ENCODE measurements around the gene HSD17B1. TPM values are rescaled to one million over a fixed set of nuclear protein-coding genes. Genes with fewer than 3 reads are reported as not detected.
"Not testable (repeated sequence)": the region's sequence is repeated elsewhere in the genome, so short reads cannot be mapped to it uniquely, and the experiment has no call there.

The HSD17B1 gene
- total and polyA plus RNA-seq, 2 of the 4 experiments (the other 2 are of a cell fraction), result 0.72 to 1.4 TPM

- dilution Hi-C loops (cut with HindIII; ENCODE audit: low sequenced_read_pairs, unreplicated experiment) (no loop called here), in situ Hi-C loops (cut with MboI; ENCODE audit: low sequenced_read_pairs) (no loop called here), intact Hi-C loops (cut with micrococcal nuclease) (no loop called here)
- no peak overlapping the region for H2AK9ac ChIP-seq (replicated peaks; ENCODE audit: low read depth, low read length, poor library complexity)
- H3K9me3 ChIP-seq (ENCODE audit: control insufficient read depth, insufficient read depth, low read length), result no peaks in the 10 kb centered on the region
- no TSS peak for BruUV-seq (replicated peaks)
- no peaks in the 10 kb centered on the region for H3K27me3 ChIP-seq (ENCODE audit: control insufficient read depth, insufficient read depth, low read length)
- H4K20me1 ChIP-seq (ENCODE audit: insufficient read depth, low read length), result peaks cover 9% of the 10 kb centered on the region; the same call in 1 of the 2 replicates
- H2BK20ac ChIP-seq (ENCODE audit: low read depth, low read length), result no peak overlapping the region
- no peak overlapping the region for H2BK120ac ChIP-seq (ENCODE audit: low read depth, low read length)
- ATAC-seq (ENCODE audit: low read depth) (no peak), DNase-seq (no peak)
- no peak overlapping the region for H3K4me3 ChIP-seq (ENCODE audit: insufficient read depth, low read depth, low read length)
- peaks cover 39% of the 10 kb centered on the region for H3K36me3 ChIP-seq (ENCODE audit: control insufficient read depth, insufficient read depth, low read length)
- no peak overlapping the region for H3K4me2 ChIP-seq (ENCODE audit: low read depth, low read length)
- no peak overlapping the region for H2AK5ac ChIP-seq (ENCODE audit: low read depth, low read length)
- peaks cover 16 to 32% of the 10 kb centered on the region in 2 experiments for H3K79me1 ChIP-seq (ENCODE audit: low read depth in 1 of 2, low read length in 2 of 2)
- H3K4me1 ChIP-seq (ENCODE audit: control insufficient read depth, insufficient read depth, low read length), result peaks cover 10% of the 10 kb centered on the region
- H2AFZ ChIP-seq (replicated peaks; ENCODE audit: low read length, poor library complexity), result no peak overlapping the region
- ChIA-PET CTCF (no interaction called here), POLR2A (ENCODE audit: unreplicated experiment) (no interaction called here)
- H3K14ac ChIP-seq (replicated peaks; ENCODE audit: low read depth, low read length), result no peak overlapping the region
- H3K18ac ChIP-seq (ENCODE audit: low read depth, low read length), result no peak overlapping the region
- TF ChIP-seq MAZ (IDR thresholded peaks at IDR 0.05; ENCODE audit: borderline replicate concordance, low read depth, low read length) (no peak), FOS (IDR thresholded peaks at IDR 0.05; ENCODE audit: low read depth, low read length) (no peak)
- no peak overlapping the region for H2BK15ac ChIP-seq (ENCODE audit: low read depth, low read length)
- H3K27ac ChIP-seq (ENCODE audit: insufficient read depth, low read length), result no peak overlapping the region
- H2BK5ac ChIP-seq (ENCODE audit: low read depth, low read length, poor library complexity, severe bottlenecking), result no peak overlapping the region
- H3K9me1 ChIP-seq (ENCODE audit: insufficient read depth, low read length), result peaks cover 26% of the 10 kb centered on the region
- H3K4ac ChIP-seq (ENCODE audit: low read depth, low read length), result no peak overlapping the region
- H3K56ac ChIP-seq (ENCODE audit: extremely low read depth, insufficient read depth, low read length), result no peak overlapping the region
- no peak overlapping the region for H3K23ac ChIP-seq (ENCODE audit: low read depth, low read length)
- no peak overlapping the region for H4K8ac ChIP-seq (ENCODE audit: low read depth in 2 of 2, low read length in 2 of 2)
- no peak overlapping the region for H4K5ac ChIP-seq (ENCODE audit: low read depth, low read length)
- H3K9ac ChIP-seq (ENCODE audit: low read depth, low read length), result no peak overlapping the region
- no peak overlapping the region for H4K91ac ChIP-seq (ENCODE audit: insufficient read depth, low read depth, low read length)
- WGBS, 2 experiments (ENCODE audit: extremely low coverage in 2 of 2, insufficient read length in 1 of 2), result 100% methylated on average over 3 of the region's 14 CpGs; no CpG with 5 or more reads in 1 of the 2 experiments
Observed at GRCh38 chr17:42538482-42538881, 14.2 kb upstream of the HSD17B1 start.

GRCh38 chr17:42540558-42540957 lies 12.2 kb upstream of the HSD17B1 start:
- H2BK120ac ChIP-seq (ENCODE audit: low read depth, low read length); H3K18ac ChIP-seq (ENCODE audit: low read depth, low read length); H2AFZ ChIP-seq (replicated peaks; ENCODE audit: low read length, poor library complexity); H3K9me3 ChIP-seq (ENCODE audit: control insufficient read depth, insufficient read depth, low read length); intact Hi-C loops (cut with micrococcal nuclease); H4K91ac ChIP-seq (ENCODE audit: insufficient read depth, low read depth, low read length); H3K4me3 ChIP-seq (ENCODE audit: insufficient read depth, low read depth, low read length); H3K4me2 ChIP-seq (ENCODE audit: low read depth, low read length); H4K20me1 ChIP-seq (ENCODE audit: insufficient read depth, low read length); BruUV-seq (replicated peaks); H2BK5ac ChIP-seq (ENCODE audit: low read depth, low read length, poor library complexity, severe bottlenecking); dilution Hi-C loops (cut with HindIII; ENCODE audit: low sequenced_read_pairs, unreplicated experiment); POLR2A ChIA-PET (ENCODE audit: unreplicated experiment); H3K23ac ChIP-seq (ENCODE audit: low read depth, low read length); H2BK15ac ChIP-seq (ENCODE audit: low read depth, low read length); in situ Hi-C loops (cut with MboI; ENCODE audit: low sequenced_read_pairs); H2AK5ac ChIP-seq (ENCODE audit: low read depth, low read length); H3K4ac ChIP-seq (ENCODE audit: low read depth, low read length); H2BK20ac ChIP-seq (ENCODE audit: low read depth, low read length); H3K27ac ChIP-seq (ENCODE audit: insufficient read depth, low read length); DNase-seq; H3K14ac ChIP-seq (replicated peaks; ENCODE audit: low read depth, low read length); H3K4me1 ChIP-seq (ENCODE audit: control insufficient read depth, insufficient read depth, low read length); H3K56ac ChIP-seq (ENCODE audit: extremely low read depth, insufficient read depth, low read length); H4K5ac ChIP-seq (ENCODE audit: low read depth, low read length); H3K9ac ChIP-seq (ENCODE audit: low read depth, low read length); H3K27me3 ChIP-seq (ENCODE audit: control insufficient read depth, insufficient read depth, low read length); H2AK9ac ChIP-seq (replicated peaks; ENCODE audit: low read depth, low read length, poor library complexity); H4K8ac ChIP-seq (ENCODE audit: low read depth in 2 of 2, low read length in 2 of 2); ATAC-seq (ENCODE audit: low read depth): not testable (repeated sequence)
- CTCF ChIA-PET, result interaction anchor here (0.7 kb wide), 1 partner anchor 9 kb away, joined by 3 read pairs; no protein-coding TSS in a partner anchor
- H3K36me3 ChIP-seq (ENCODE audit: control insufficient read depth, insufficient read depth, low read length), result peaks cover 48% of the 10 kb centered on the region
- peaks cover 25% of the 10 kb centered on the region for H3K9me1 ChIP-seq (ENCODE audit: insufficient read depth, low read length)
- 100% methylated on average over 1 of the region's 4 CpGs; no CpG with 5 or more reads in 1 of the 2 experiments for WGBS, 2 experiments (ENCODE audit: extremely low coverage in 2 of 2, insufficient read length in 1 of 2)
- H3K79me1 ChIP-seq (ENCODE audit: low read depth in 1 of 2, low read length in 2 of 2), result peaks cover 19 to 33% of the 10 kb centered on the region in 2 experiments

Data from IMR-90 (cell line).